Measurements from ENCODE around the gene WNT10A. TPM values are rescaled to one million over a fixed set of nuclear protein-coding genes. Genes with fewer than 3 reads are reported as not detected.

The WNT10A gene
- total and polyA plus RNA-seq, 2 of the 8 experiments (the other 6 are each of a cell fraction or from before 2014, with no cell fraction given): 0.05 TPM; not detected in 1

- peak; percentile 26 for TF ChIP-seq EZH2 (IDR thresholded peaks at IDR 0.05; ENCODE audit: low read depth, low read length, severe bottlenecking)
- TF ChIP-seq JUN (IDR thresholded peaks at IDR 0.05; ENCODE audit: low read depth, low read length): no peak
- no peak for TF ChIP-seq TEAD4 (IDR thresholded peaks at IDR 0.05; ENCODE audit: low read depth, low read length)
- H3K23me2 ChIP-seq (ENCODE audit: low read depth, low read length): peaks cover 3% of the 10 kb centered on the region; the same call in 1 of the 2 replicates
- DNase-seq (ENCODE audit: low read depth in 1 of 2, low spot score in 2 of 2): no peak
- no peak overlapping the region for H3K4me3 ChIP-seq (ENCODE audit: extremely low read depth in 1 of 4, insufficient read depth in 2 of 4, low read depth in 3 of 4, low read length in 4 of 4)
- CTCF ChIA-PET (ENCODE audit: partially characterized antibody): interaction anchor here (1.2 to 21.8 kb wide), 16 partner anchors 9 to 152 kb away, joined by 3 to 783 read pairs (median 14); partner anchors contain the start of gene CRYBA2
- H3K79me1 ChIP-seq (ENCODE audit: low read depth, low read length): no peaks in the 10 kb centered on the region; the same call in 1 of the 2 replicates
- peaks cover 0 to 7% (median 0%) of the 10 kb centered on the region in 4 experiments; a peak in 1 of 8 replicates for H3K36me3 ChIP-seq (ENCODE audit: control insufficient read depth in 2 of 4, insufficient read depth in 4 of 4, low read length in 3 of 4)
- peaks cover 0 to 32% (median 22%) of the 10 kb centered on the region in 4 experiments; a peak in 6 of 7 replicates for H3K4me1 ChIP-seq (replicated peaks in 1 of 4; ENCODE audit: control insufficient read depth in 3 of 4, insufficient read depth in 4 of 4, low read length in 3 of 4)
- H3K56ac ChIP-seq (replicated peaks; ENCODE audit: insufficient read length, low read depth, low read length): no peak overlapping the region
- FAIRE-seq: no peak
- no peak overlapping the region for H3K27ac ChIP-seq (ENCODE audit: low read depth, low read length)
- no peak overlapping the region for H3K9ac ChIP-seq (replicated peaks in 1 of 4; ENCODE audit: extremely low read depth in 1 of 4, low read depth in 3 of 4, low read length in 3 of 4)
- H4K8ac ChIP-seq (ENCODE audit: extremely low read depth, insufficient read depth, low read length): no peak overlapping the region
- no peak overlapping the region for H3K18ac ChIP-seq (ENCODE audit: extremely low read depth, low read length)
- H2BK20ac ChIP-seq (ENCODE audit: low read length): no peak overlapping the region
- 42% methylated on average over 2 of the region's 5 CpGs; no CpG with 5 or more reads in 1 of the 2 experiments for WGBS, 2 experiments (ENCODE audit: extremely low coverage in 1 of 2, insufficient coverage in 1 of 2, insufficient read length in 1 of 2, insufficient replicate concordance in 2 of 2, low coverage in 1 of 2, low lambda C conversion rate in 2 of 2, missing lambda C conversion rate in 1 of 2)
- H2BK15ac ChIP-seq (ENCODE audit: low read length): no peak overlapping the region
- peaks cover 7 to 37% of the 10 kb centered on the region in 2 experiments for H4K20me1 ChIP-seq (replicated peaks in 1 of 2; ENCODE audit: control insufficient read depth in 1 of 2, insufficient read depth in 2 of 2, low read length in 2 of 2)
- H2BK12ac ChIP-seq (ENCODE audit: low read depth, low read length): no peak overlapping the region
- no peak overlapping the region; a peak in 1 of 4 replicates for H3K4me2 ChIP-seq (ENCODE audit: insufficient read depth in 1 of 2, low read depth in 2 of 2, low read length in 2 of 2)
- 0 out of 2 replicates have a peak overlapping the region, but pooled peaks have one; percentile 72 for H2AK5ac ChIP-seq (ENCODE audit: low read depth, low read length)
- H2BK5ac ChIP-seq (ENCODE audit: low read depth, low read length): no peak overlapping the region
- H3K9me3 ChIP-seq (ENCODE audit: insufficient read depth in 2 of 2, low read depth in 1 of 2, low read length in 1 of 2): no peaks in the 10 kb centered on the region; a peak in 1 of 4 replicates
- H3K27me3 ChIP-seq (replicated peaks in 1 of 4; ENCODE audit: control insufficient read depth in 3 of 4, extremely low read depth in 1 of 4, insufficient read depth in 3 of 4, low read length in 3 of 4): peaks cover 97 to 100% (median 99%) of the 10 kb centered on the region in 4 experiments
- no peak overlapping the region for H2AFZ ChIP-seq (ENCODE audit: low read length)
- H3K23ac ChIP-seq (ENCODE audit: insufficient read length): no peak overlapping the region
- no peak overlapping the region for H3K4ac ChIP-seq (replicated peaks; ENCODE audit: insufficient read length, low read depth, low read length)
- no peak overlapping the region for H4K91ac ChIP-seq (replicated peaks; ENCODE audit: insufficient read length, low read length)
- no peak overlapping the region for H3K14ac ChIP-seq (ENCODE audit: insufficient read length)
- H2BK120ac ChIP-seq (replicated peaks; ENCODE audit: low read depth, low read length): no peak overlapping the region
- no peak overlapping the region for H4K5ac ChIP-seq (ENCODE audit: insufficient read length, low read depth, low read length)
- POLR2A ChIA-PET (ENCODE audit: partially characterized antibody): interaction anchor here (1.8 kb wide), 1 partner anchor 19 kb away, joined by 3 read pairs; no protein-coding TSS in a partner anchor
- no peaks in the 10 kb centered on the region for H3K79me2 ChIP-seq (ENCODE audit: control insufficient read depth in 1 of 2, insufficient read depth in 2 of 2, low read length in 2 of 2)
These were observed 2.8 kb upstream of the WNT10A start for GRCh38 chr2:218877891-218878290.

Data from H1 (cell line).